ENCODE results near the gene TMEM203. TPM values are rescaled to one million over a fixed set of nuclear protein-coding genes. Genes with fewer than 3 reads are reported as not detected.
A peak's percentile ranks its signal among the peaks of the same experiment; 100 is the strongest.

The TMEM203 gene
- total RNA-seq, 4 donors from 2014 or later: 11.6 to 33.5 (median 27.6) TPM

DNA sequence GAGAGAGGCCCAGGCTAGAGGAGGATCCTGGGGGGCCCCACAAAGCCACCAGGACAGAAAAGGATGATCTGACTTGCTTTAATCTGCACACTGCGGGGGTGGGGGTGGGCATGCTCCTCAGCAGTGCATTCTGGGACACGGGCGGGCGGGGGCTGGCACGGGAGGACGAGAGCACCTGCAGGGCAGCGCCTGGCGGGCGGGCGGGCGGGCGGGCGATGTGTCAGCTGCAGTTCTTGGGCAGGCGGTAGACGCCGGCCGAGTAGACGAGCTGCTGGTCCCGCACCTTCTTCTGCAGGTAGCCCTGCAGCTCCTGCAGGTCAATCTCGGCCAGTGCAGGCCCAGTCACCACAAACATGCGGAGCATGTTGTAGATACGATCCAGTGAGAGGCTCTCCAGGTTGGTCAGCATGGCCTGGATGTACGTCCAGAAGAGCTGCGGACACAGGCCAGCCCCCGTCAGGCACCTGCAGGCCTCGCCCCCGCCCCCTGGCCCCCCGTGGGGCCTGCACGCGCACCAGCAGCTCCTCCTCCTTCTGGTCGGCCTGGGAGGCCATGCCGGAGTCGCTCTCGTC is 30.6 kb downstream of the TMEM203 start:
- H3K36me3 ChIP-seq: peaks cover 0 to 23% (median 0%) of the 10 kb centered on the region in 3 donors
- H3K27ac ChIP-seq: no peak overlapping the region
- H3K4me3 ChIP-seq: no peak overlapping the region
- TF ChIP-seq POLR2A (IDR thresholded peaks at IDR 0.05): no peak
- peak in 1 of 6 experiments; percentile 17 for TF ChIP-seq CTCF (IDR thresholded peaks at IDR 0.05)
- DNase-seq: no peak
- no peaks in the 10 kb centered on the region for H3K9me3 ChIP-seq
- H3K27me3 ChIP-seq: peaks cover 0 to 13% of the 10 kb centered on the region in 2 donors
- peaks cover 0 to 16% (median under 1%) of the 10 kb centered on the region in 4 donors for H3K4me1 ChIP-seq

GRCh38 chr9:137173796-137174664 is 31.4 kb downstream of the TMEM203 start:
- TF ChIP-seq CTCF (IDR thresholded peaks at IDR 0.05) (no peak), POLR2A (IDR thresholded peaks at IDR 0.05) (no peak)
- no peak overlapping the region for H3K4me3 ChIP-seq
- H3K27ac ChIP-seq: peak overlapping the region in 2 of 4 donors; percentile 9 to 49
- H3K9me3 ChIP-seq: no peaks in the 10 kb centered on the region
- H3K36me3 ChIP-seq: peaks cover 0 to 15% (median 0%) of the 10 kb centered on the region in 3 donors
- peaks cover 0 to 23% (median 7%) of the 10 kb centered on the region in 4 donors for H3K4me1 ChIP-seq
- H3K27me3 ChIP-seq: peaks cover 0 to 21% of the 10 kb centered on the region in 2 donors
- DNase-seq: no peak

GRCh38 chr9:137172901-137173795 is 32.3 kb downstream of the TMEM203 start:
- H3K4me1 ChIP-seq: peaks cover 2 to 32% (median 13%) of the 10 kb centered on the region in 4 donors
- peaks cover 0 to 3% (median 0%) of the 10 kb centered on the region in 4 donors for H3K9me3 ChIP-seq
- peak in 1 of 3 donors; percentile 63 for DNase-seq
- TF ChIP-seq POLR2A (IDR thresholded peaks at IDR 0.05) (no peak), CTCF (IDR thresholded peaks at IDR 0.05) (no peak)
- H3K27me3 ChIP-seq: peaks cover 0 to 28% of the 10 kb centered on the region in 2 donors
- no peak overlapping the region for H3K4me3 ChIP-seq
- H3K27ac ChIP-seq: peak overlapping the region in 2 of 4 donors; percentile 9 to 49
- peaks cover 0 to 6% (median 0%) of the 10 kb centered on the region in 3 donors for H3K36me3 ChIP-seq

DNA sequence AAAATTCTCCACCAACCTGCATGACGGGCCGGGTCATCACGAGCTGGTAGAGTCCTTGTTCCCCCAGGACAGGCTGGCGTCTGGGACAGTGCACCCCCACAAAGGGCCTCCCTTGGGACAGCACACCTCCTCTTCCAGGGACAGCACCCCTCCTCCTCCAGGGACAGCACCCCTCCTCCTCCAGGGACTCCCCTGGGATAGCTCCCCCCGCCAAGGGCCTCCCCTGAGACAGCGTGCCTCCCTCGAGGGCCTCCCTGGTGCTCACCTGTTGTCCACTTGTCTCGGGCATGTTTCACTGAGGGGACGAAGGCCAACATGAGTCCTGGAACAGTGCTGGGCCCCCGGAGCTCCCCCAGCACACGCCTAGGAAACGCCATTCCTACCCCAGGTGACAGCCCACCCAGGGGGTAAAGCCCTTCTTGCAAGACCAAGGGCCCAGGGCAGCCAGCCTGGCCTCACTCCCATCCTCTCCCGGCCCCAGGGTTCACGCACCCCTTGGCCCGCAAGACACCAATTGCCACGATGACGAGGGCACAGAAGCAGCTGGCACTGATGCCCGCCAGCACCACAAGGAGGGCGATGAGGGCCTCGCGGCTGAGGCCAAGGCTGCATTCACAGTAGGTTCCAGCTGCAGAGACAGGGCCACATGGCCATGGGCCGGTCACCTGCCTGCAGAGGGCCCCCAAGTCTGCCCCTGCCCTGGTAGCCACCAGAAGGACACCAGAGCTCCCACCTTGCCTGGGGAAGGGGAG is 34.1 kb downstream of the TMEM203 start:
- Histone ChIP-seq H3K9me3 (peaks cover 0 to 3% (median 0%) of the 10 kb centered on the region in 4 donors), H3K36me3 (no peaks in the 10 kb centered on the region), H3K27me3 (peaks cover 0 to 47% of the 10 kb centered on the region in 2 donors), H3K4me1 (peaks cover 6 to 44% (median 18%) of the 10 kb centered on the region in 4 donors), H3K4me3 (no peak overlapping the region), H3K27ac (peak overlapping the region in 1 of 4 donors; percentile 49)
- DNase-seq: no peak
- TF ChIP-seq POLR2A (IDR thresholded peaks at IDR 0.05) (no peak), CTCF (IDR thresholded peaks at IDR 0.05) (no peak)
